UCSD-AML1 (cell line): Measurements from ENCODE around the gene MAN1A1.

Experiments used
- DNase-seq: peaks from one replicate; lab custom pipeline; 2025; ENCODE audit not compliant: unreplicated experiment; lab: John Stamatoyannopoulos, UW

Gene MAN1A1

GRCh38 chr6:119152187-119152586 is 197.4 kb downstream of the MAN1A1 start:
- DNase-seq = no peak

GRCh38 chr6:119148825-119149525 is 200.6 kb downstream of the MAN1A1 start:
- DNase-seq = no peak

DNA sequence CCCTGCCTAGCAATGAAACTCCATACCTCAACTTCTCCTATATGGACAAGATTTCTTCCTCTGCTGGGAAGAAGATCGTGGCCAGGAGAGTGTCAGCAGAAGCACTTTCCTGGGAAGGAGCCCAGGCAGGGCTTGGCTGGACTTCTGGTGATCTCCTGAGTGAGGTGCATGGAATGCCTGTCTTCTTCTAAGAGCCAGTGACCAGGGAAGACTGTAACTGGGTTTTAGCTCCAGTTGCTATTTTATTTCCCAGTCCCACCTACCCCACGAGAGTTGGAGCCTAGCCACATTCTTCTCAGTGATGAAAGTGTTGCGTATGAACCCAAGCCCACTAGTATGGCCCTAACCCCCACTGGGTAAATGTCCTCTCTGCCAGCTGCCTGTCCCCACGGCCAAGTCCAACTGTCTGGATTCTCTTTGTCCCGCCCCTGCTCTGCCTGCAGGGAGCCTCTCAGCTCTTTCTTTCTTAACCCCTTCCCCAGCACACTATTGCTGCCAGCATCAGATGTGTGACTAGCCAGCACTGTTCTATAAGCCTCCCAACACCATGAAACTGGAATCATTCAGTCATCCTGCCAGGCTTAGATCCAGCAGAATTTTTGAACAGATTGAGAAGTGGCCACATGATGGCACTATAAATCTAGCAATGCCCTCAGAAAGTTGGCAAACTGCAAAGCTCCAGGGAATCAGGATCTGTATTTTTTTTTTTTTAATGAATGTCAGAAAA is 201.3 kb downstream of the MAN1A1 start:
- no peak for DNase-seq

DNA sequence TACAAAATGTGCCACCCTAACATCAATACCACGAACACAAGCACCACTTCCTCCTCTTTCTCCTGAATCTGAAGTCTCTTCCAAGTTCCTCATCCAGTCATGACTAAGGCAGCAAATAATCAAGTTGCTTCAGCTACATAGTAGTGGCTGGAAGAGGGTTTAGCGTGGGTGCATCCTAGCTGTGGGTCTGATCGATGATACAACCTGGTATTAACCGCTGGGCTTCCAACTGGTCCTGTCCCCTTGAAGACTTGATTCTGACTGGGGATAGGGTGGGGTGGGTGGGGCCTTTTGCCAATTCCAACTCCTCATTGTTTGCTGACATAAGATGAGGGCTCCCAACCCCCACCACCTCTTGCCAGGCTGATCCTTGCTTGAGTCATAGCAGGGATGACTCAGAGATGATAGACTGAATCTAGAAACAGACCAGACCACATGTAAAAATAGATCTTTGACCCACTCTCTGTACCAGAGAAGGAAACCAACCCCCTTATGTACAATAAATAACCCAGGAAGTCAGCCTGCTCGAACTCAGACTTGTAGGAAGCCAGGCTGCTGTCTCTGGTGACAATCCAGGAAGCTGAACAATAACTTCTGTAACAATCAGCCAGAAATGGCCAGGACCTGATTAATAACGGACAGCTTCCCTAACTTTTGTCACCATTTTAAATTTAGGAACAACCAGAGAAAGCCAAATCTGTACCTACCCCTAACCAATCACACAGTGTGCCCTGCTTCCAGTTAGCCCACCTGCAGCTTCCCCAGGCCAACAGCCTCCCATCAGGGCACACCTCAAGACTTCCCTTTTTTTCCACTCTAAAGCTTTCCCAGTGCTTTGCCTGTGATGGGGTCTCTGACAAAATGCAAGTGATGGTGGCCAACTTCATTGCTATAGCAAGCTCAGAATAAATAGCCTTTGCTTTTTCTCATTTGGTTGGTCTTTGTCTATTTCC is 202.2 kb downstream of the MAN1A1 start:
- DNase-seq = no peak

DNA sequence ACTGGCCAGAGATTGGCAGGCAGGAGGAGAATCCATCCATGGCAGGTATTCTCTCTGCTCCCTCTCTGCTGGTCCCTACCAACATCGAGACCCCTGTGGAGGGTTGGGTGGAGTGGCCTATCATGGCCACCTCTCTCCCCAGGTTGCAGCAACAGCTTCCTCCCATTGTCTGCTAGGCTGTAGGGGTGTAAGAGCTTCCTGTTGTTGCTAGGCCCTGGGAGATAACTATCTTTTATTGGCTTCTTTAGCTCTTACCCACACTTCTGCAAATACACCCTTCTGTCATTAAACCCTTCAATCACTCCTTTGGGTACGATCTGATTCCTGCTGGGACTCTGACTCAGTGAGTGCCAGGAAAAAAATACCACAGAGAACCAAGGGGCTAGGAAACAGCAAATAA is 204.4 kb downstream of the MAN1A1 start:
- DNase-seq = no peak

GRCh38 chr6:119142637-119143036 is 206.9 kb downstream of the MAN1A1 start:
- DNase-seq = no peak

GRCh38 chr6:119142041-119142440 is 207.5 kb downstream of the MAN1A1 start:
- no peak for DNase-seq

GRCh38 chr6:119140196-119141140 is 209.1 kb downstream of the MAN1A1 start:
- DNase-seq = no peak

- DNase-seq = no peak
These were observed 210.5 kb downstream of the MAN1A1 start for GRCh38 chr6:119138906-119139541.

- no peak for DNase-seq
These were observed 212.1 kb downstream of the MAN1A1 start for GRCh38 chr6:119137194-119138072.

GRCh38 chr6:119134752-119135151 is 214.8 kb downstream of the MAN1A1 start:
- DNase-seq = no peak

- no peak for DNase-seq
These were observed 216.2 kb downstream of the MAN1A1 start for GRCh38 chr6:119133400-119133799.

DNA sequence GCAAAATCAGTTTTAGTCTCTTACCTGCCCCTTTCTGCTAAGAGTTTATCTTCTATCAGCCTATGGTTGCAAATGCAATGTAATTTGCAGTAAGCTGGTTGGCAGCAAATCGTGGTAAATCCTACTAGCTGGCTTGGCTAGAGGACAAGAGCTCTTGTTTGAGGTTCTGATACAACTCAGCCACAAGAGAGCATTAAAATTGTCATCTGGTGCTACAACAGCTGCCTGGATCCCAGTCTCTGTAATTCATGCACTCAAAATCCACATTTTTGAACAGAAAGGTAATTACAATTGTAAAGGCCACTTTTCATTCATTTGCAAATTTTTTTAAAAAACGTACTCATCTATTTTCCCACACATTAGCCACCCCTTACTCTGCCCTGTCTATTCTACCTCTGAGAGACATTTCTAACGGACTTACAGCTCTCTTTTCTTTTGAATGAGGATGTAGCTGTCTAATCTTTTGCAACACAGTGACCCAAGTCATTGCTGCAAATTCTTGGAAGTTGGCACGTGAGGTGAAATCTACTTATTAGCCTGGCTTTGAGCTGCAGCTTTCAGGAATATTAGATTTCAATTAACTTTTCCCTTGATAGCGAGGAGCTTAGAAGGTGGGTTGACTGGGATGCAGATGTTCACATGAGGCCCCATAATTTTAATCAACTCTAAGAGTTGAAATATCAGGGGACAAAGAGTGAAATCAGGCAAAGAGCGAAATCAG is 217.1 kb downstream of the MAN1A1 start:
- DNase-seq = no peak

- DNase-seq = no peak
These were observed 219.5 kb downstream of the MAN1A1 start for GRCh38 chr6:119129968-119130484.

DNA sequence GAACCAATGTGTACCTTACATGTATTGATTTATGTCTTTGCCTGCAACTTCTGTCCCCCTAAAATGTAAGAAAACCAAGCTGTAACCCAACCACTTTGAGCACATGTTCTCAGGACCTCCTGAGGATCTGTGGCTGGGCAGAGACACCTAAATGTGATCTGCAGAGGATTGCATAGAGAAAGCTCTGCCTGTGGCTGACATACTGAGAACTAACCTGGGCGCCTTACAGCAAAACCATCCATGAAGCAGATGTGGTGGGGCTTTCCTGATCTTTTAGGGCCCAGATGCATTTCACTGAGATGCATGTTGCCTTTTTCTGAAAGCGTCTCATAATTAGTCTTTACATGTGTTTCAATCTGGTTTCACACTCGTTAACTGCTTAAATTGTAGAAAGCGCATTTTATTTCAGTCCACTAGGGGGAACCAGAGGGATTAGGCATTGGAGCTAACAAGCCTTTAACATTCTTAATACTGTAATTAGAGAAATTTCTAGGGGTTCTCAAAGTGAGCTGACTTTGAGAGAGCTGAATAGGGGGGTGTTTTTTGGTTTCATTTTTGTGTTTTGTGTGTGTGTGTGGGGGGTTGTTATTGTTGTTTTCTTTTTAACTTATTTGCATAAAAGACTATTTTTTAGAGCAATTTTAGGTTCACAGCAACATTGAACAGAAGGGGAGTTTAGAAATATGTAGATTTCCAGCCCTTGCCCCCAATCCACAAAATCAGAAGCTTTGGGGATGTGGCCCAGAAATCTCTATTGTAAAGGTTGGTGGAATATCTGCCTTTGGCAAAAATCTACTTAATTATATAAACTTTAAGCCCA is 220.2 kb downstream of the MAN1A1 start:
- peak; percentile 11 for DNase-seq

GRCh38 chr6:119128252-119128912 is 221.2 kb downstream of the MAN1A1 start:
- no peak for DNase-seq

DNA sequence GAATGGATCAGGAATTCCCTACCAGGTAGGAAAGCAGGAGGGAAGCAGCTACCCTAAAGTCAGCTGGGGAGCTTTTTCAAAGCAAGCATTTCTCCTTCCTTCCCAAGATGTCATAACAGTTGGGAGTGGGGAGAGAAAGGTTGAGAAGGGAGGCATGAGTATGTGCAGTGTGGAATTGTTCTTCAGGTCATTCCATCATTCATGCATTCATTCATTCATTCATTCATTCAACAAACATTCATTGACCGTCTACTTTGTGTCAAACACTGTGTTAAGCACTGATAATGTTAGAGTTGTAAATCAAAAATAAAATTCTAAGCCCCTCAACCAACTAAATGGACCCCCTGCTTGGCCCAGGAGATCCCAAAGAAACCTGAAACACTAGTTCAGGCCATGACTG is 221.9 kb downstream of the MAN1A1 start:
- DNase-seq = no peak
